ENCODE measurements around the gene GINS2.

GINS2 gene

DNA sequence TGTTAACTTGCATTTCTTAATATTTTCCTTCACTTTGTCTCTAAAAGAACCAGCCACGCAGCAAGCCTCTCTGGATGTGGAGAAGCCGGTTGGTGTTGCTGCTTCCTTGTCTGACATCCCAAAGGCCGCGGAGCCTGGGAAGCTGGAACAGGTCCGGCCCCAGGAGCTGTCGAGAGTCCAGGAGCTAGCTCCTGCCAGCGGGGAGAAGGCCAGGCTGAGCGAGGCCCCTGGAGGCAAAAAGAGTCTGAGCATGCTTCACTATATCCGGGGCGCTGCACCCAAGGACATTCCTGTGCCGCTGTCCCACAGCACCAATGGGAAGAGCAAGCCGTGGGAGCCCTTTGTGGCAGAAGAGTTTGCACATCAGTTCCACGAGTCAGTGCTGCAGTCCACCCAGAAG, 22.8 kb downstream of the GINS2 start:
- peaks cover 100% of the 10 kb centered on the region for H3K36me3 ChIP-seq (ENCODE audit: insufficient read depth, low read length)

DNA sequence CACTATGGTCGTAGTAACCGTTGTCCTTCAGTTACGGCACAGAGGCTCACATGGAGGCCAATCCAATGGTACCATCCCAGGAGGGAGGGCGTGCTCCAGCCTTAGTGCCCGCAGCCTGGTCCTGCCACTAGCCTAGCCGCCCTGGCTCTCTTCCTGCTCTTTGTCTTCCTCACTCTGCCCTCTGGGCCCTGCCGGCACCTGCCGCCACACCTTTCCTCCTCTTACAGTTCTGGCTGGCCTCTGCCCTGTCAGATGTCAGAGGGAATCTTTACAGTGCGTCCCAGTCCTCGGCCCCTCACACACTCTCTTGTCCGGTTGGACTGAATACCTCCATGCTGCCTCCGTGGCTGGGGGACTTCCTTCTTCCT, 23.4 kb downstream of the GINS2 start:
- Histone ChIP-seq H3K9me3 (ENCODE audit: low read length) (no peaks in the 10 kb centered on the region), H2AFZ (ENCODE audit: low read length) (no peak overlapping the region), H3K27me3 (ENCODE audit: insufficient read depth, low read length) (no peaks in the 10 kb centered on the region), H3K79me2 (ENCODE audit: insufficient read depth, low read length) (no peaks in the 10 kb centered on the region), H3K36me3 (ENCODE audit: insufficient read depth, low read length) (peaks cover 96% of the 10 kb centered on the region), H3K4me2 (ENCODE audit: low read length) (no peak overlapping the region), H3K27ac (ENCODE audit: low read depth, low read length, poor library complexity, severe bottlenecking) (no peak overlapping the region), H3K4me1 (ENCODE audit: insufficient read depth, low read length, severe bottlenecking) (no peaks in the 10 kb centered on the region), H3K4me3 (ENCODE audit: low read depth, low read length, poor library complexity, severe bottlenecking) (no peak overlapping the region), H4K20me1 (ENCODE audit: insufficient read depth, low read length) (no peaks in the 10 kb centered on the region), H3K9me2 (ENCODE audit: low read depth, low read length) (no peaks in the 10 kb centered on the region), H3F3A (ENCODE audit: insufficient read depth, low read length) (no peaks in the 10 kb centered on the region), H3K9ac (ENCODE audit: low read length) (no peak overlapping the region)
- TF ChIP-seq CTCF (IDR thresholded peaks at IDR 0.05; ENCODE audit: low read length) (no peak), EZH2 (IDR thresholded peaks at IDR 0.05; ENCODE audit: borderline replicate concordance, low read length) (no peak)

More for the DNA sequence above, 22.8 kb downstream of the GINS2 start:
- H3K79me2 ChIP-seq (ENCODE audit: insufficient read depth, low read length), result no peaks in the 10 kb centered on the region
- H3K9me2 ChIP-seq (ENCODE audit: low read depth, low read length), result no peaks in the 10 kb centered on the region
- H4K20me1 ChIP-seq (ENCODE audit: insufficient read depth, low read length), result no peaks in the 10 kb centered on the region
- no peaks in the 10 kb centered on the region for H3K4me1 ChIP-seq (ENCODE audit: insufficient read depth, low read length, severe bottlenecking)
- no peaks in the 10 kb centered on the region for H3K9me3 ChIP-seq (ENCODE audit: low read length)
- no peak overlapping the region for H3K9ac ChIP-seq (ENCODE audit: low read length)
- no peak overlapping the region for H2AFZ ChIP-seq (ENCODE audit: low read length)
- no peak overlapping the region for H3K27ac ChIP-seq (ENCODE audit: low read depth, low read length, poor library complexity, severe bottlenecking)
- H3K4me2 ChIP-seq (ENCODE audit: low read length), result no peak overlapping the region
- no peaks in the 10 kb centered on the region for H3F3A ChIP-seq (ENCODE audit: insufficient read depth, low read length)
- no peaks in the 10 kb centered on the region for H3K27me3 ChIP-seq (ENCODE audit: insufficient read depth, low read length)
- TF ChIP-seq CTCF (IDR thresholded peaks at IDR 0.05; ENCODE audit: low read length) (no peak), EZH2 (IDR thresholded peaks at IDR 0.05; ENCODE audit: borderline replicate concordance, low read length) (no peak)
- H3K4me3 ChIP-seq (ENCODE audit: low read depth, low read length, poor library complexity, severe bottlenecking), result no peak overlapping the region

DNA sequence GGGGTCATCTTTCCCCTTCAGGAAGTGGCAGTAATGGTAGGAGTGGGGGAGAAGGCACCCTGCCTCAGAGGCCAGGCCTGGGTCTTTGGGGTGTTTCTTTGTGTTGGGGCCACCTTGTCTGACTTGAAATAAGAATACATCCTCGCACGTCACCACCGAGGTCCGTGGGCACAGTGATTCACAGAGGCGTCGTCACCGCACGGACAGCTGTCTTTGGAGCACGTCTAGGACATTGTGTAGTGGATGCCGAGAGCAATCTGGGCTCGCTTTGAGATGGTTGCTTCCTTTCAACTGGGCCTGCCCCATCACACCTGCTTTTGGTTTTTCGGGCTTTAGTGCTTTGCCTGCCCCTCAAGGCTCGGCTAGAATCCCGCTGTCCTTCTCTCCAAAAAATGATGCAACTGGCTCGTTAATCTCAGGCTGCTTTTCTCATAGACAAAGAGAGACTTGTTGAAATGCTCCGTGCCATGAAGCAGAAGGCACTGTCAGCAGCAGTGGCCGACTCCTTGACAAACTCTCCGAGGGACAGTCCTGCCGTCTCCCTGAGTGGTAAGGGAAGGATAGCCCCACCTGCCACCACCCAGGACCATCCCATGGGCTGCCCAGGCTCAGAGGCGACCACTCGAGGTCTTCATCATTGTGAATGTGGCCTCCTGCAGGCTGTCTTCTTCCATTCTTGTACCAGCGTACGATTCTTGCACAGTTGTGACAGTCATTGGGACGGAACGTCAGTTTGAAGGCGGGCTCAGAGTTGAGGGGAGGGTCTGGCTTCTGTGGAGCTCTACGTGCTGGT, 24.0 kb downstream of the GINS2 start:
- H3F3A ChIP-seq (ENCODE audit: insufficient read depth, low read length), result no peaks in the 10 kb centered on the region
- H3K36me3 ChIP-seq (ENCODE audit: insufficient read depth, low read length), result peaks cover 95% of the 10 kb centered on the region
- no peak for TF ChIP-seq EZH2 (IDR thresholded peaks at IDR 0.05; ENCODE audit: borderline replicate concordance, low read length)
- no peak for TF ChIP-seq CTCF (IDR thresholded peaks at IDR 0.05; ENCODE audit: low read length)
- H3K4me1 ChIP-seq (ENCODE audit: insufficient read depth, low read length, severe bottlenecking), result no peaks in the 10 kb centered on the region
- H2AFZ ChIP-seq (ENCODE audit: low read length), result no peak overlapping the region
- no peaks in the 10 kb centered on the region for H3K79me2 ChIP-seq (ENCODE audit: insufficient read depth, low read length)
- no peaks in the 10 kb centered on the region for H4K20me1 ChIP-seq (ENCODE audit: insufficient read depth, low read length)
- H3K9me2 ChIP-seq (ENCODE audit: low read depth, low read length), result no peaks in the 10 kb centered on the region
- H3K27me3 ChIP-seq (ENCODE audit: insufficient read depth, low read length), result no peaks in the 10 kb centered on the region
- no peaks in the 10 kb centered on the region for H3K9me3 ChIP-seq (ENCODE audit: low read length)
- H3K4me2 ChIP-seq (ENCODE audit: low read length), result no peak overlapping the region
- no peak overlapping the region for H3K27ac ChIP-seq (ENCODE audit: low read depth, low read length, poor library complexity, severe bottlenecking)
- H3K4me3 ChIP-seq (ENCODE audit: low read depth, low read length, poor library complexity, severe bottlenecking), result no peak overlapping the region
- no peak overlapping the region for H3K9ac ChIP-seq (ENCODE audit: low read length)

Measured in OCI-LY1 (cell line).